Upper lobe of left lung (tissue), 4 donors: ENCODE results near the gene KLHL34.

ENCODE experiments used
- CTCF ChIP-seq, 6 experiments: fragments of 450-650 bp in 4 of 6; fragments of 200-600 bp in 2 of 6; sonication (generic) in 2 of 6; IDR thresholded peaks; one replicate each; pipeline ENCODE4 v1.5.1; 2016 to 2019; ENCODE audit warnings: antibody characterized with exemption in 6 of 6
- EP300 ChIP-seq, 4 donors: sonication (generic); formaldehyde crosslinking; IDR thresholded peaks; one replicate each; pipeline ENCODE4 v1.5.1; 2017; ENCODE audit warnings: antibody characterized with exemption in 4 of 4, control low read depth in 2 of 4
- POLR2A ChIP-seq, 4 donors: fragments of 450-650 bp; IDR thresholded peaks; one replicate each; pipeline ENCODE4 v1.5.1; 2016 to 2017; ENCODE audit warnings: antibody characterized with exemption in 4 of 4, mild to moderate bottlenecking in 2 of 4

GRCh38 chrX:21658152-21658737, at the start of gene KLHL34:
- TF ChIP-seq EP300 (IDR thresholded peaks at IDR 0.05), result no peak
- TF ChIP-seq CTCF (IDR thresholded peaks at IDR 0.05), result no peak
- TF ChIP-seq POLR2A (IDR thresholded peaks at IDR 0.05), result no peak
